HepG2 (cell line): ENCODE results near the gene PCDHGA1.

Experiments
- CTCF ChIP-seq: sonication (generic); formaldehyde crosslinking; IDR thresholded peaks from 2 replicates; pipeline ENCODE4 v1.5.0; 2020; ENCODE audit warnings: mild to moderate bottlenecking, missing genetic modification reagents, moderate library complexity
- ZNF20 ChIP-seq: sonication (generic); formaldehyde crosslinking; IDR thresholded peaks from 2 replicates; pipeline ENCODE4 v1.4.0; 2020; ENCODE audit warnings: mild to moderate bottlenecking, moderate library complexity, missing genetic modification reagents
- ZNF614 ChIP-seq: IDR thresholded peaks from 2 replicates; pipeline ENCODE4 v1.6.1; 2018; ENCODE audit warnings: missing biosample characterization, missing genetic modification reagents, inconsistent platforms, borderline replicate concordance

GRCh38 chr5:141558150-141558549, 227.8 kb downstream of the PCDHGA1 start:
- TF ChIP-seq CTCF (CRISPR knock-in tag) (no peak), ZNF20 (CRISPR knock-in tag) (no peak), ZNF614 (CRISPR knock-in tag) (no peak)
